GM18499 (cell line): ENCODE data around the gene DDIT3.
"Not testable (repeated sequence)": the region's sequence is repeated elsewhere in the genome, so short reads cannot be mapped to it uniquely, and the experiment has no call there.

Source experiments
- ATAC-seq: cut with Tn5 transposase; IDR thresholded peaks from one replicate; pipeline ENCODE4 v1.9.1; 2021; ENCODE audit warnings: moderate number of reproducible peaks; ENCODE audit not compliant: insufficient read depth, unreplicated experiment

DDIT3 gene

GRCh38 chr12:57526477-57527126 lies 6.3 kb upstream of the DDIT3 start:
- no peak for ATAC-seq

DNA sequence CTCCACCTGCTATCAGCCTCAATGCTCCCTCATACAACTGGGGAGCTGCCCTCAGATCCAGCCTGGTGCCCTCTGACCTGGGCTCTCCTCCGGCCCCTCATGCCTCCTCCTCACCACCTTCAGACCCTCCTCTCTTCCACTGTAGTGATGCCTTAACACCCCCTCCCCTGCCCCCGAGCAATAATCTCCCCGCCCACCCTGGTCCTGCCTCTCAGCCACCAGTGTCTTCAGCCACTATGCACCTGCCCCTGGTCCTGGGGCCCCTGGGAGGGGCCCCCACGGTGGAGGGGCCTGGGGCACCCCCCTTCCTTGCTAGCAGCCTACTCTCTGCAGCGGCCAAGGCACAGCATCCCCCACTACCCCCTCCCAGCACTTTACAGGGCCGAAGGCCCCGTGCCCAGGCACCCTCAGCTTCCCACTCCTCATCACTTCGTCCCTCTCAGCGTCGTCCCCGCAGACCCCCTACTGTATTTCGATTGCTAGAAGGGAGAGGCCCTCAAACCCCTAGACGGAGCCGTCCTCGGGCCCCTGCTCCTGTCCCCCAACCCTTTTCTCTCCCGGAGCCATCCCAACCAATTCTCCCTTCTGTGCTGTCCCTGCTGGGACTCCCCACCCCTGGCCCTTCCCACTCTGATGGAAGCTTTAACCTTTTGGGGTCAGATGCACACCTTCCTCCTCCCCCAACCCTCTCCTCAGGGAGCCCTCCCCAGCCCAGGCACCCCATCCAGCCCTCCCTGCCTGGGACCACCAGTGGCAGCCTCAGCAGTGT lies 5.5 kb upstream of the DDIT3 start:
- ATAC-seq, result no peak

- no peak for ATAC-seq
These were observed 4.7 kb upstream of the DDIT3 start for GRCh38 chr12:57524814-57525614.

GRCh38 chr12:57523706-57524614 lies 3.6 kb upstream of the DDIT3 start:
- no peak for ATAC-seq

GRCh38 chr12:57522887-57523705 lies 2.8 kb upstream of the DDIT3 start:
- no peak for ATAC-seq

DNA sequence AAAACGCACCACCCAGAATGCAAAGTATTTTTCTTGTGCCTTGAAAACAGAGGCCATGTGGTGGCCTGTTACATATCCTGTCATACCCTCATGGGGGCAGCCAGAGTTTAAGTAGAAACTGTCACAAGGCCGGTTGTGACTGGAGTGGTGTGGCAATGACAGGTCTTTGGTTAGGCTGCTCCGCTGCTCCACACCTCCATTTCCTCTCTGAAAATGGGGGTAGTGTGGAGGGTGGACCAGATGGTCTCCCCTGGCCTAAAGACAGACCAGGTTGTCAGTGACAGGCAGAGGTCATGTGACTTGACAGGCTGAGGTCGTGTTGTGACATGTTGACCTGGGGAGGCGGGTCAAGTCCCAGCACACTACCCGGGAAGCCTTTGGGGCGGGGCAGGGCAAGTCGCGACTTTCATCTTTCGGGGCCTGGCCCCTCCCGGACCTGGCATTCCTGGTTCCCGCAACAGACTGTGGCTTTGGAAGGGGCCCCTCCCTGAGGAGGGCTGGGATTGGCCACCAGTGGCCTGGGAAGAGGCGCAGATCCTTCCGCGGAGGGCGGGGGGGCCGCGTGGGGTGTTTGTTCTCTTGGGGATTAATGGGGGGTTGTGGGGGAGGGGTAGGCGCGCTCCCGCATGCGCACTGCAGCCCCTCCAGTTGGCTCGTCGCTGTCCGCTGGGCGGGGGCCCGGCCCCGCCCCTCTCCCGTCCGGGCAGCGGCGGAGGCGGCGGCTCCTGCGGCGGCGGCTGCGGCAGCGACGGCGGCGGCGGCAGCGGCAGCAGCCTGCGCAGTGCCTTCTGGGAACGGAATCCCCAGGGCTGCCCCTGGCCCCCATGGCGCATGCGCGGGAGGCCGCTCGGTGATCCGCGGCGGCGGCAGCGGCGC lies 1.9 kb upstream of the DDIT3 start, which contains the start of gene MBD6:
Gene MBD6 (plus strand): TSS at position 814 of the 876 bp plus-strand sequence. CDS start 1,480 bp downstream, outside the sequence.
- ATAC-seq, result peak; percentile 36

GRCh38 chr12:57521525-57522010 lies 1.3 kb upstream of the DDIT3 start:
- no peak for ATAC-seq

DNA sequence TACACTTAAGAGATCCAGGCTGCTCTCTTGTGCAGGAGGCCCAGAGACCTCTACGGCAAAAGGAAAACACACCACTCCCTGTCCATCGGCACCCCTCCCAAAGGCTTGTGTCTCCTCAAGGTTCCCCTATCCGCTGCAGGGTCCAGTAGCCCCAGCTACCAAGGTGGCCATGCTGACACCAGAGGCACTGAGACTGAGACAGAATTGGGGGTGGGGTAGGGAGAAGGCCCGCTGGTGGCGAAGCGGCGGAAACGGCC lies 590 bp downstream of the DDIT3 start:
- no peak for ATAC-seq

DNA sequence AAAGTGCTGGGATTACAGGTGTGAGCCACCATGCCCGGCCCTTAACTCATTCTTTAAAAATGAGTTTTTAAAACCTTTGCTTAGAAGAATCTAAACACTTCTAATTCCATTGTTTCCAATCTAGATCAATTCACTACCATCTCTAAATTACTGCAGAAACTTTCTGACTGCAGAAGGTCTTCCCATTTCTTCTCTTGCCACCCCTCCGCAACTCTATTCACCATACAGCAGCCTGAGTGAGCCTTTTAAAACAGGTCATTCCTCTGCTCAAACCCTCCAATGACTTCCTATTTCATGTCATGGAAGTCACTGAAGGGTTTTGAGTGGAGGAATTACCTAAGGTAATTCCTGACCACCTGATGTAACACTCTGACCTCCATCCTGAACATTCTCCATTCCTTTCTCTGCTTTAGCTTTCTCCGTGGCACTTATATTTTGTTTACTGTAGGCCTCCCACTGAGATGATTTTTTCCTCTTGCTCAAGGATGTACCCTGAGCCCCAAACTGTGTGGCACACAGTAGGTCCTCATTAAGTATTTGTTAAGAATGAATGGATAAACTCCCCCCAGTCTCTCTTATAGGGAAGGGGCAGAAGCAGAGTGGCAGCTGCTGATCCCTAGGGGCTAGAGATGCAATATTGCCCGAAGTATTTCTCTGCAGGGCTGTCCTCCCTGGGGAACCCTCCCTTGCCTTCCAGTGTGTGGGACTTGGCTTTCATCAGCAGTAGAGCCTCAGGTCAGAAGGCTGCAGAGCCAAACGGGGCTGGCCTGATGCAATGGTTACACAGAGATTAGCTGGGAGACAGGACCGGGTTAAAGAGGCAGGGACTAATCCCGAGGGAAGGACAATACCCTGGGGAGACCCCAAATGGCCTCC lies 1.2 kb downstream of the DDIT3 start:
- no peak for ATAC-seq

GRCh38 chr12:57518176-57518919 lies 2.0 kb downstream of the DDIT3 start:
- ATAC-seq, result no peak

DNA sequence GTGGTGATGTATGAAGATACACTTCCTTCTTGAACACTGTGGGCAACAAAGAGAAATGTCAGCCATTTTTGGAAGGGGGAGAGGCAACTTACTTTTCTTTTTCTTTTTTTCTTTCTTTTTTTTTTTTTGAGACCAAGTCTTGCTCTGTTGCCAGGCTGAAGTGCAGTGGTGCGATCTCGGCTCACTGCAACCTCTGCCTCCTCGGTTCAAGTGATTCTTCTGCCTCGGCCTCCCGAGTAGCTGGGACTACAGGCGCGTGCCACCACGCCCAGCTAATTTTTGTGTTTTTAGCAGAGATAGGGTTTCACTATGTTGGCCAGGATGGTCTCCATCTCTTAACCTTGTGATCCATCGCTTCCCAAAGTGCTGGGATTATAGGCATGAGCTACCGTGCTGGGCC lies 2.6 kb downstream of the DDIT3 start:
- ATAC-seq, result not testable (repeated sequence)

GRCh38 chr12:57517187-57517586 lies 3.1 kb downstream of the DDIT3 start:
- no peak for ATAC-seq

- no peak for ATAC-seq
These were observed 3.6 kb downstream of the DDIT3 start for GRCh38 chr12:57516617-57517153.

DNA sequence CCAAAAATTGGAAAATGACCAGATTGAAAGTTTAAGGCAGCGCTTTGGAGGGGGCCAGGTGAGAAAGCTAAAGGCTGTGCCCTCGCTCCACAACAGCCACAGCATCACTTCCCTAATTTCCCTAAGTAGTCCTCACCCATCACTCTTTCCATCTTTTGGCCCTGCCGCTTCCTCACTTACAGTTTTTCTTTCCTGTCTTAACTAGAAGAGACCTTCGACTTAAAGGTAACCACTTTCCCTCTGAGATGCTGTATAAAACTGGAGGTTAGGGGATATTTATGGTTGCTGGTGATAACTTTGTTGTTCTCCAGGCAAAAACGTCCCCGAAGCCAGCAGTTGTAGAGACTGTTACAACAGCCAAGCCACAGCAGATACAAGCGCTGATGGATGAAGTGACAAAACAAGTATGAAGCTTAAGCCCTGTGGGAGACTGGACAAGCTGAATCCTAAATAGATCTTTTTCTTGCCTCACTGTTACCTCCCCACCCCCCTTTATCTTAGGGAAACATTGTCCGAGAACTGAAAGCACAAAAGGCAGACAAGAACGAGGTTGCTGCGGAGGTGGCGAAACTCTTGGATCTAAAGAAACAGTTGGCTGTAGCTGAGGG lies 4.3 kb downstream of the DDIT3 start:
- no peak for ATAC-seq

DNA sequence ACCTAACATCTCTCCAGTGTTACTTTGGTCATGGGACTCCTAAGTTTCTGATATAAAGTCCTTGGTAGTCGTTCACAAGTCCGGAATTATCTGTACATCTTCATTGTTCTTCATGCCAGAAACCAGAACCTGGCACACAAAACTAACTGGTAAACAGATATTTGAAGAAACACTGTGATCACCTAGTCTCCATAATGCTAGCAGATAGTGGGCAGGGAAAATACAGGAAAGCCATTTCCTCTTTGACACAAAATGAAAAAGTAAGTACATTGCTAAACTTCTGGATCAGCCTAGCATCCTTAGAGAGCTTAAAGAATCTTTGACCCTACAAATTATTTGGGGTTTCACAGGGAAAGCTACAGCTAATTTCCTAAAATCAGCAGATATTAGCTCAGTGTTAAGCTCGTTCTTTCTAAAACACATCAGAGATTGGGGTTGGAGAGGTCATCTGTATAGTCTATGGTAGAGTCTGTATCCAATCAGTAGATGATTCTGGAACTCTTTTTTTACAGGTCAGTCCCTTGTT lies 4.8 kb downstream of the DDIT3 start:
- ATAC-seq, result no peak
